ENCODE data around the gene LRCOL1.

DNA sequence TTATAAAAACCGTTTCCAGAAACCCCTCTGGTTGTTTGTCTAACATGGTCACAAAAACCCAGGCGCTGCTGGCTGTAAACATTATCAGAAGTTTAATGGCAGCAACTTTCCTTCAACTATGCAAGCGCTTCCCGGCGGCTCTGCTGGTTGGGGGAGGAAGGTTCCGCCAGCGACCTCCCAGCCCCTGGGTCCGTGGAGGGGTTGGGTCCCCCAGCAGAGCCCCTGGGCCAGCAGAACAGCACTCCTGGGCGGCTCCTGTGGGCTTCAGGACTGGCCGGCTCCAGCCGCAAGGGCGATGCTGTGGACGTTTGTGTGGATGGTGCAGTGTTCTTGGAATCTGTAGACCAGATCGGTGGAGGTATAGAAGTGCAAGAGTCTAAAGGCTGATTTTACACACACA is 26.0 kb downstream of the LRCOL1 start:
- TF ChIP-seq EZH2 (optimal IDR thresholded peaks at IDR 0.05; ENCODE audit: low read depth, low read length) (no peak), CTCF (IDR thresholded peaks at IDR 0.05; ENCODE audit: low read length) (no peak), EZH2phosphoT487 (IDR thresholded peaks at IDR 0.05; ENCODE audit: low read length) (no peak)
